NCI-H2107 treated with DMSO at 0.1 percent for 48 hours (cell line): ENCODE results near the gene ILF2.
A peak's percentile ranks its signal among the peaks of the same experiment; 100 is the strongest.
"Not testable (repeated sequence)": the region's sequence is repeated elsewhere in the genome, so short reads cannot be mapped to it uniquely, and the experiment has no call there.

Experiments
- DNase-seq: peaks from one replicate; lab custom pipeline; 2025; ENCODE audit not compliant: unreplicated experiment; lab: John Stamatoyannopoulos, UW

The ILF2 gene

GRCh38 chr1:153649137-153649862 lies 21.5 kb downstream of the ILF2 start:
- no peak for DNase-seq

GRCh38 chr1:153648000-153648643 lies 22.7 kb downstream of the ILF2 start:
- no peak for DNase-seq

- no peak for DNase-seq
Observed at GRCh38 chr1:153647346-153647714, 23.5 kb downstream of the ILF2 start.

- DNase-seq: no peak
Observed at GRCh38 chr1:153646672-153647345, 24.0 kb downstream of the ILF2 start.

- no peak for DNase-seq
Observed at GRCh38 chr1:153643816-153644215, 27.0 kb downstream of the ILF2 start.

- no peak for DNase-seq
Observed at GRCh38 chr1:153643100-153643499, 27.7 kb downstream of the ILF2 start.

- no peak for DNase-seq
Observed at GRCh38 chr1:153642161-153642560, 28.6 kb downstream of the ILF2 start.

GRCh38 chr1:153640861-153641260 lies 29.9 kb downstream of the ILF2 start:
- no peak for DNase-seq

- not testable (repeated sequence) for DNase-seq
Observed at GRCh38 chr1:153640213-153640612, 30.6 kb downstream of the ILF2 start.

GRCh38 chr1:153639280-153639679 lies 31.5 kb downstream of the ILF2 start:
- DNase-seq: no peak

GRCh38 chr1:153638261-153638660 lies 32.5 kb downstream of the ILF2 start:
- no peak for DNase-seq

- no peak for DNase-seq
Observed at GRCh38 chr1:153636312-153636711, 34.5 kb downstream of the ILF2 start.

- no peak for DNase-seq
Observed at GRCh38 chr1:153635872-153636271, 34.9 kb downstream of the ILF2 start.

- peak; percentile 89 for DNase-seq
Observed at GRCh38 chr1:153633754-153634665, 36.8 kb downstream of the ILF2 start, which contains the start of gene CHTOP. Gene CHTOP, plus strand, starts transcription at chr1:153634066. Its CDS starts 2,523 bp downstream, at chr1:153636589.

GRCh38 chr1:153633161-153633753 lies 37.5 kb downstream of the ILF2 start:
- DNase-seq: no peak

GRCh38 chr1:153631047-153632022 lies 39.5 kb downstream of the ILF2 start:
- no peak for DNase-seq

- DNase-seq: no peak
Observed at GRCh38 chr1:153630384-153630783, 40.4 kb downstream of the ILF2 start.

GRCh38 chr1:153629971-153630370 lies 40.8 kb downstream of the ILF2 start:
- no peak for DNase-seq

- DNase-seq: no peak
Observed at GRCh38 chr1:153629343-153629665, 41.5 kb downstream of the ILF2 start.
